ENCODE data around the gene MYB.
"Not testable (repeated sequence)": the region's sequence is repeated elsewhere in the genome, so short reads cannot be mapped to it uniquely, and the experiment has no call there.

MYB gene

GRCh38 chr6:135180542-135181332 is at the start of gene MYB:
Gene MYB, plus strand, starts transcription at chr6:135181308. Its CDS starts 206 bp downstream, at chr6:135181514.
- peak; percentile 75 for DNase-seq

- no peak for DNase-seq
Observed at GRCh38 chr6:135132776-135133175, 48.3 kb upstream of the MYB start.

- DNase-seq, result no peak
Observed at GRCh38 chr6:135135835-135136234, 45.3 kb upstream of the MYB start.

GRCh38 chr6:135137826-135138225 is 43.3 kb upstream of the MYB start:
- DNase-seq, result no peak

GRCh38 chr6:135141182-135141581 is 39.9 kb upstream of the MYB start:
- DNase-seq, result no peak

- no peak for DNase-seq
Observed at GRCh38 chr6:135141728-135142127, 39.4 kb upstream of the MYB start.

GRCh38 chr6:135142232-135142631 is 38.9 kb upstream of the MYB start:
- DNase-seq, result not testable (repeated sequence)

GRCh38 chr6:135144673-135145062 is 36.4 kb upstream of the MYB start:
- DNase-seq, result no peak

GRCh38 chr6:135145063-135145800 is 35.9 kb upstream of the MYB start:
- DNase-seq, result no peak

GRCh38 chr6:135146162-135146934 is 34.8 kb upstream of the MYB start:
- no peak for DNase-seq

GRCh38 chr6:135147637-135148592 is 33.2 kb upstream of the MYB start:
- DNase-seq, result no peak

- DNase-seq, result no peak
Observed at GRCh38 chr6:135148889-135149288, 32.2 kb upstream of the MYB start.

- DNase-seq, result no peak
Observed at GRCh38 chr6:135149376-135149775, 31.7 kb upstream of the MYB start.

GRCh38 chr6:135150481-135150880 is 30.6 kb upstream of the MYB start:
- not testable (repeated sequence) for DNase-seq

GRCh38 chr6:135154125-135154524 is 27.0 kb upstream of the MYB start:
- DNase-seq, result not testable (repeated sequence)

- DNase-seq, result no peak
Observed at GRCh38 chr6:135158397-135158796, 22.7 kb upstream of the MYB start.

GRCh38 chr6:135159531-135159930 is 21.6 kb upstream of the MYB start:
- DNase-seq, result peak; percentile 56

- no peak for DNase-seq
Observed at GRCh38 chr6:135161411-135162395, 19.4 kb upstream of the MYB start.

- DNase-seq, result peak; percentile 37
Observed at GRCh38 chr6:135162678-135163439, 18.2 kb upstream of the MYB start.

GRCh38 chr6:135163440-135163738 is 17.7 kb upstream of the MYB start:
- DNase-seq, result peak; percentile 74
